ENCODE results near the gene TMEM200B.
"Not testable (repeated sequence)": the region's sequence is repeated elsewhere in the genome, so short reads cannot be mapped to it uniquely, and the experiment has no call there.

The TMEM200B gene

GRCh38 chr1:29134695-29135028 lies 11.0 kb upstream of the TMEM200B start:
- TF ChIP-seq CTCF (conservative IDR thresholded peaks at IDR 0.05; ENCODE audit: low read depth, low read length) = no peak
- no peak for DNase-seq (ENCODE audit: low read depth)
- H3K4me3 ChIP-seq (ENCODE audit: low read length) = no peak overlapping the region

- no peak overlapping the region for H3K4me3 ChIP-seq (ENCODE audit: low read length)
- TF ChIP-seq CTCF (conservative IDR thresholded peaks at IDR 0.05; ENCODE audit: low read depth, low read length) = no peak
- no peak for DNase-seq (ENCODE audit: low read depth)
Measured at GRCh38 chr1:29133861-29134694, 10.4 kb upstream of the TMEM200B start.

GRCh38 chr1:29131056-29131455 lies 7.4 kb upstream of the TMEM200B start:
- DNase-seq (ENCODE audit: low read depth); H3K4me3 ChIP-seq (ENCODE audit: low read length): not testable (repeated sequence)

GRCh38 chr1:29129916-29130315 lies 6.2 kb upstream of the TMEM200B start:
- H3K4me3 ChIP-seq (ENCODE audit: low read length) = no peak overlapping the region
- DNase-seq (ENCODE audit: low read depth) = no peak
- TF ChIP-seq CTCF (conservative IDR thresholded peaks at IDR 0.05; ENCODE audit: low read depth, low read length) = no peak

GRCh38 chr1:29128739-29129138 lies 5.0 kb upstream of the TMEM200B start:
- DNase-seq (ENCODE audit: low read depth) = no peak
- TF ChIP-seq CTCF (conservative IDR thresholded peaks at IDR 0.05; ENCODE audit: low read depth, low read length) = no peak
- H3K4me3 ChIP-seq (ENCODE audit: low read length) = no peak overlapping the region

- H3K4me3 ChIP-seq (ENCODE audit: low read length) = no peak overlapping the region
- no peak for DNase-seq (ENCODE audit: low read depth)
- no peak for TF ChIP-seq CTCF (conservative IDR thresholded peaks at IDR 0.05; ENCODE audit: low read depth, low read length)
Measured at GRCh38 chr1:29126198-29126597, 2.5 kb upstream of the TMEM200B start.

- DNase-seq (ENCODE audit: low read depth) = no peak
- H3K4me3 ChIP-seq (ENCODE audit: low read length) = no peak overlapping the region
- TF ChIP-seq CTCF (conservative IDR thresholded peaks at IDR 0.05; ENCODE audit: low read depth, low read length) = no peak
Measured at GRCh38 chr1:29125788-29126187, 2.1 kb upstream of the TMEM200B start.
